ENCODE data around the gene WDR20.

The WDR20 gene

DNA sequence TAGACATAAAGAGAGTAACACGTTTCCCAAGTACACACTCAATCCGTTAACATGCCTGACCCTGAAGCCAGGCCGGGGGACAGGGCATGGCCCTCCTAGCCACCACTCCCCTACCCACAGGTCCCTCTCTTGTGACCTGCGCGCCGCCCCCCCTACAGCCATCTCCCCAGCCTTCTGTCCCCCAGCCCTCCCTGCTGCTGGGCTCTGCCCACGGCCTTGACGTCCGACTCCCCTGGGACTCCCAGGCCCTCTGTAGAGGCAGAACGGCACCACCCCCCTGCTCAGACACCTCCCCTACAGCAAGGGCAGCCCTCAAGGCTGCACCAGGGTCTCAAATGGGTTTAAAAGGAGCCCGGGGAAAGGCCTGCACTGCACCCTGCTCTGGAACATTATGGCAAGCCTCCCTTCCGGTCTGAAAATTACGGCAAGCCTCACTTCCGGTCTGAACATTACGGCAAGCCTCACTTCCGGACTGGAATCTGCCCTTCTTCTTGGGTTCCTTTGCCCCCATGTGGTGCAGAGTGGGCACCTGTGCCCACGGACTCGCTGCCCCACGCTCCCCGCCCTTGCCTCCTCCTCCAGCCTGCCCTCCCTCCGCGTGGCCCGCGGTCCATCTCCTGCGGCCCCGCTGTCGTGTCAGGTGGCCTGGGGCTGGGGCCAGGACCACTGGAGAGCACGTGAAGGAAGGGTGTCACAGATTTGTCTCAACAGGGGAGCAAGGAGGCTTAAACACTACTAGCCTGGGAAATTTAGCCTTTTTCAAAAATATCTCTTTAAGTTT, 87.7 kb downstream of the WDR20 start:
- no peak for TF ChIP-seq CTCF (IDR thresholded peaks at IDR 0.05; ENCODE audit: low read depth, low read length)
- no peak for DNase-seq (ENCODE audit: extremely low read depth, low read depth)

GRCh38 chr14:102229071-102229738, 89.5 kb downstream of the WDR20 start:
- no peak for TF ChIP-seq CTCF (IDR thresholded peaks at IDR 0.05; ENCODE audit: low read depth, low read length)
- DNase-seq (ENCODE audit: extremely low read depth, low read depth), result no peak

GRCh38 chr14:102229739-102230092, 90.0 kb downstream of the WDR20 start:
- no peak for DNase-seq (ENCODE audit: extremely low read depth, low read depth)
- TF ChIP-seq CTCF (IDR thresholded peaks at IDR 0.05; ENCODE audit: low read depth, low read length), result no peak

DNA sequence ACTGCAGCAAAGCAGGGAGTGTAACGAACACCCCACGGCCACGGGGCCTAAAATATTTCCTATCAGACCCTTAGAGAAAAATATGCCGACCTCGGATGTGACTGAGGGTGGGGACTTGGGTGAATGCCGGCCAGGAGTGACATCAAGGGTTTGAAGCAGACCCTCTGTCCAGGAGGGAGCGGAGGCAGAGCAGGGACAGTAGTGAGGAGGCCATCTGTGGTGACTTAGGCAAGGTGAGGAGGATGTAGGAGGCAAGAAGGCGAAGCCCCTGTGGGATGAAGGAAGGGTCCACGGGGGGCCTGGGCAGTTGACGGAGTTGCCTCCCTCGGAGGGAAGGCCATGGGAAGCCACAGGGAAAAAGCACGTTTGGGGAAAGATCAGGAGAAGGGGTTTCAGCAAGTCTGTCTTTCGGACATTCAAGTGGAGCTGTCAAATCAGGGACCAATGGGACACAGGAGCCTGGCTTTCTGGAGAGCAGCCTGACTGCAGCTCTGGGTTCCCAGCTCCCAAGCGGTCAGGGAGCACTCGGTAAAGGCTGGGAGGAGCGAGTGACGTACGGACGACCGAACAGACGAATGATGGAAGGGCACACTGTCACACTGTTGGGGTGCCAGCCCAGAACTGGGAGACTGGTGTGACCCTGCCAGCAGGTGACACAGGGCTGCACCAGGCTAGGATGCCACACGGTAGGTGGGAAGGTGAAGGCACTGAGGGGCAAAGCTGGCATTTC, 90.9 kb downstream of the WDR20 start:
- no peak for TF ChIP-seq CTCF (IDR thresholded peaks at IDR 0.05; ENCODE audit: low read depth, low read length)
- no peak for DNase-seq (ENCODE audit: extremely low read depth, low read depth)

GRCh38 chr14:102231476-102232347, 92.0 kb downstream of the WDR20 start:
- no peak for DNase-seq (ENCODE audit: extremely low read depth, low read depth)
- TF ChIP-seq CTCF (IDR thresholded peaks at IDR 0.05; ENCODE audit: low read depth, low read length), result no peak

DNA sequence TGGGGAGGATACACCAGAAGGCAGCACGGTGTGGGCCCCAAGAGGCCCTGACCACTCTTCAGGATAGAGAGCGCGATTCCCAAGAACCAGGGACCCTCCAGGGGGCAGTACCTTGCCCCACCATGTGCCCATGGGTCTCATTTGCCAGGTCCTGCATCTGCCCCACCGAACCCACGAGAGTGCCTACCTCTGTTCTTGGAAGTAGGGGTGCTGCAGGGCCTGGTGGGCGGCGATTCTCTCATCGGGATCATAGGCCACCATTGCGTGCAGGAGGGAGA, 92.6 kb downstream of the WDR20 start:
- no peak for DNase-seq (ENCODE audit: extremely low read depth, low read depth)

More for the DNA sequence above, 92.6 kb downstream of the WDR20 start:
- no peak for TF ChIP-seq CTCF (IDR thresholded peaks at IDR 0.05; ENCODE audit: low read depth, low read length)

Measured in AG09319 (cell line).